Kidney tubule cell (primary cell): ENCODE data around the gene CNOT8.
"Not testable (repeated sequence)": the region's sequence is repeated elsewhere in the genome, so short reads cannot be mapped to it uniquely, and the experiment has no call there.

Experiments
- DNase-seq: peaks from one replicate; pipeline ENCODE4 v3.0.0-alpha.2; 2018; ENCODE audit warnings: low spot score

Gene CNOT8

GRCh38 chr5:154835701-154836052 is 22.8 kb upstream of the CNOT8 start:
- DNase-seq, result not testable (repeated sequence)

GRCh38 chr5:154836225-154836624 is 22.2 kb upstream of the CNOT8 start:
- DNase-seq, result no peak

DNA sequence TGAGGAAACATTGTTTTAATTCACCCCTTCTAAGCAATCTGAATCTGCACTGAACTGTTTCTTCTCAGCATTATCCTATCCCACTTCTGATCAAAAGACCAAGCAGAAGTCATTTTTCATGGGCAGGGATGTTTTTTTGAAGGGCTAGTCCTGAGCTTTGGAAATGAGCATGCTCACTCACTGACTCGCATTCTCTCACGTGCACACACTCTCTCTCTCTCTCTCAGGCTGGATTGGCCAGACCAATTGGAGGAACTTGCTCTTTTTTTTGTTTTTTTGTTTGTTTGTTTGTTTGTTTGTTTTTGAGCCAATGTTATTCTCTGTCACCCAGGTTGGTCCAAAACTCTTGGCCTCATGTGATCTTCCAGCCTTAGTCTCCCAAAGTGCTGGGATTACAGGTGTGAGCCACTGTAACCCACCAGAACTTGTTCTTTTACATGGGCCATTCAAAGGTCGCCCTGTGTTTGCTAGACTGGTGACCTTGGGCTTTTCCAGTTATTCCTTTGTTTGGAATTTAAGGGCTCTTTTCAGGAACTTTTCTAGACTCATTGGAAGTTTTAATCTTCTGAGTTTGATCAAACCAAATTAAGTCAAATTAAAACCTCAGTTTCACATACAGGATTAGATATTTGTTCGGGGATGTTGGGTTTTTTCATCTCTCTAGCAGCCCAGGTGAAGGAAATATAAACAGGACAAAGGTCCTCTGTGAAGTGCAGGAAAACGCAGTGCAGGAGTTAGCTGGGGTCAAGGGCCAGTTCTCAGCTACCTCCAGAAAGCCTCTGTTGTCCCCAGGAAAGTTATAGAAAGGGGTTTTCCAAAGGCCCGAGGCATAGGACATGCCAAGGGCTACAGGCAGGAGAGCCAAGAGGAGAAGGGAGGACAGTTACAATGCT is 21.2 kb upstream of the CNOT8 start:
- DNase-seq, result no peak

- no peak for DNase-seq
Measured at GRCh38 chr5:154840435-154841272, 17.8 kb upstream of the CNOT8 start.

DNA sequence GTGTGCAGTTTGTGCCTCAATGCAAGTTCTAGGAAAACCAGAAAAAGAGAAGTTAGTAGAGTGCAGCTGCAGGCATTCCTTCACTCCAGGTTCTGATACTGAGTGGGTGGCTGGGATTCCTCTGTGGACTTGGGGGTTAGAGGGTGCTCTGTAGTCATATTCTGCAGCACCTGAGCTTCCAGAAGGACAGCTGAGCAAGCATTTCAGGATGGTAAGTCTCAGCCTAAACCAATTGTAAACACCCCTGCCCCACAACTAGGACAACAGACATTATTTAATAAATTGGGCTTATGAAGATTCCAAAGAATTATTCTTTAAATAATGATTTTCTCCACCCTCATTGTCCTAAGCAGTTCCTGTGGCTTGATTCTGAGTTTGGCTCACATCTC is 17.2 kb upstream of the CNOT8 start:
- no peak for DNase-seq

DNA sequence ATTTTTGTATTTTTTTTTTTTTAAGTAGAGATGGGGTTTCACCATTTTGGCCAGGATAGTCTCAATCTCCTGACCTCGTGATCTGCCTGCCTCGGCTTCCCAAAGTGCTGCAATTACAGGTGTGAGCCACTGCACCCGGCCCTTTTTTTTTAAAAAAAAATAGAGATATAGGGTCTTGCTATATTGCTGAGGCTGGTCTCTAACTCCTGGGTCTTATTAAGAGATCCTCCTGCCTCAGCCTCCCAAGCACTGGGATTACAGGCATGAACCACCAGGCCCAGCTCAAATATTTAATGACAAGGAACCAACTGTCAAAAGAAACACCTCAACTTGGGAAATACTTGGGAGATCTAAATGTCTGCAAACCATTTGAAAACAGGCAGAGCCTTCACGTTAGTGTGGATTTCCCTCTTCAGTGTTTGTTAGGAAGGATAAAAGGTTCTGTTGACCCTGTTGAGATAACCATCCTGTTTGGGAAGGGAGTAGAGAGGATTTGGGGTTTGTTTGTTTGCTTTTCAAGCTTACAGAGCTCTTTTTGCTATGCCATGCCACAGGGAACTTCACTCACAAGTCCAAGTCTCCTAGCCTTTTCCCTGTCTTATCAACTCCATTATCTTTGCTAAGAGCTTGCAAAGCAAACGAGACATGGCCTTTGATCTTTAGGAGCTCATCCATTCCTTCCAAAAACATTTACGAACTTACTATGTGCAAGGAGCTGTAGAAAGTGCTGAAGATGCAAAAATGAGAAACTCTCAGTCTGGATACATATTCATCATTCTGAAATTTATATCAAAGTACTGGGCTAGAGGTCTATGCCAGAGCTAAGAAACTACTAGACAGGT is 15.5 kb upstream of the CNOT8 start:
- DNase-seq, result no peak

DNA sequence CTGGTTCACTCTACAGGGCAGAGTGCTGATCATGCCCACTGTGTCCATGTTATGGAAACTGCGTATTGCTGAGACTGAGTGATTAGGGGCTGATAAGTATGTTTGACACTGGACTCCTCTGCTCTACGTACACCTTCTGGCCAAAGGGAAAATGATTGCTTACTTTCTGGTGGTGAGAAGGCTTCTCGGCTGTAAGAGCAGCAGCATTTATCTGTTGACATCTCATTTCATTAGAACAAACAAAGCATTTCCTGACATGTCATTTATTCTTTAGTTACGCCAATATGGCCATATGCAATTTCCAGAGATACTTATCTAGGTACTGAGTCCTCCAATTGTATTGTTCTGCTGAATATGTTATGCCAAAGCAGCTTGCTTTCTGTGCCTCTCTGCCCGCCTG is 13.6 kb upstream of the CNOT8 start:
- DNase-seq, result no peak

GRCh38 chr5:154849264-154849785 is 9.1 kb upstream of the CNOT8 start:
- DNase-seq, result no peak

GRCh38 chr5:154849791-154850201 is 8.6 kb upstream of the CNOT8 start:
- DNase-seq, result no peak

DNA sequence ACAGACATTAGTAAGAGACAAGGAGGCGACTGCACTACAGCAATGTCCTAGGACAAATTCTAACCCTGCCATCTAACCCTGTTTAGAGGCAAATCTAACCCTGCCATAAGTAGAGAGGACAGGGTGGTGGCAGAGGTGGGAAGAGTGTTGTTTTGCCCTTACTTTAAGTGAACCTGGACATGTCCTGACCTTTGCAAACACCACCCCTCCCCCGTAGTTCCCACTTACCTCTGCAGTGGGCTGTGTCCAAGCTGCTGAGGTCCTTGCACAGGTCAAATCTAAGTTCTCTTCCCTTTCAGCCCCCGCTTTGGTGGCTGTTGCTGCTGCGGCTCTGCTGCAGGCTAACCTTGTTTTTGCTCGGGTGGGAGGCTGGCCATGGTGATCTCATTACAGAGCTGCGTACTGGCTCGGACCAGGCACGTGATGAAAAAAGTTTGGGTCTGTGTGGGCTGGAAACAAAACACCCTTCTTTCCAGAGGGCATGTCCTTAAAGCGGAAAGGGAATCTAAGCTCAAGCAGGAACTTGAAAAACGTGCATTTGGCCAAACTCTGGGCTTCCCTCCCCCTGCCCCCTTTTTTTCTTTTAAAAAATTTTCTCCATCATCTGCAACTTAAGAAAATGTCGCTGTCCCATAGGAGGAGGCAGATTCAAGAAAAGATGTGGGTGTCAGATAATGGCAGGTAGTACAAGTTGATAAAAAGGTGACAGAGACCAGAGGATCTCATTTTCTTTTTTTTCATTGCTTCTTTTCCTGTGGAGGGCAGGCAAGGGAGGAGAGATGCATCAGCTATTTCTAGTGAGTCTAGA is 8.0 kb upstream of the CNOT8 start, which contains the start of gene FAXDC2:
Gene FAXDC2, minus strand, starts transcription at position 349 of the 808 bp plus-strand sequence. CDS start 12,425 bp downstream, outside the sequence.
- peak; percentile 35 for DNase-seq

DNA sequence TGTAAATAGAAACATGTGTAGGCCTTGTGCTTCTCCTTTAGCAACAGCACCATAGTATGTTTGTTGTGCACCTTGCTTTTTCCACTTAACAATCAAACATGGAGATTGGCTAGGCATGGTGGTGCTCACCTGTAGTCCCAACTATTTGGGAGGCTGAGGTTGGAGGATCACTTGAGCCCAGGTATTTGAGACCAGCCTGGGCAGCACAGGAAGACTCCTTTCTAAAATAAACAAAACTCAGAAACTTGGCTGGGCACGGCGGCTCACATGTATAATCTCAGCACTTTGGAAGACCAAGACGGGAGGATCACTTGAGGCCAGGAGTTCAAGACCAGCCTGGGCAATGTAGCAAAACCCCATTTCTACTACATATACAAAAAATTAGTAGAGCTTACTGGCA is 7.1 kb upstream of the CNOT8 start:
- no peak for DNase-seq

- peak; percentile 95 for DNase-seq
Measured at GRCh38 chr5:154857530-154858296, 714 bp upstream of the CNOT8 start.

DNA sequence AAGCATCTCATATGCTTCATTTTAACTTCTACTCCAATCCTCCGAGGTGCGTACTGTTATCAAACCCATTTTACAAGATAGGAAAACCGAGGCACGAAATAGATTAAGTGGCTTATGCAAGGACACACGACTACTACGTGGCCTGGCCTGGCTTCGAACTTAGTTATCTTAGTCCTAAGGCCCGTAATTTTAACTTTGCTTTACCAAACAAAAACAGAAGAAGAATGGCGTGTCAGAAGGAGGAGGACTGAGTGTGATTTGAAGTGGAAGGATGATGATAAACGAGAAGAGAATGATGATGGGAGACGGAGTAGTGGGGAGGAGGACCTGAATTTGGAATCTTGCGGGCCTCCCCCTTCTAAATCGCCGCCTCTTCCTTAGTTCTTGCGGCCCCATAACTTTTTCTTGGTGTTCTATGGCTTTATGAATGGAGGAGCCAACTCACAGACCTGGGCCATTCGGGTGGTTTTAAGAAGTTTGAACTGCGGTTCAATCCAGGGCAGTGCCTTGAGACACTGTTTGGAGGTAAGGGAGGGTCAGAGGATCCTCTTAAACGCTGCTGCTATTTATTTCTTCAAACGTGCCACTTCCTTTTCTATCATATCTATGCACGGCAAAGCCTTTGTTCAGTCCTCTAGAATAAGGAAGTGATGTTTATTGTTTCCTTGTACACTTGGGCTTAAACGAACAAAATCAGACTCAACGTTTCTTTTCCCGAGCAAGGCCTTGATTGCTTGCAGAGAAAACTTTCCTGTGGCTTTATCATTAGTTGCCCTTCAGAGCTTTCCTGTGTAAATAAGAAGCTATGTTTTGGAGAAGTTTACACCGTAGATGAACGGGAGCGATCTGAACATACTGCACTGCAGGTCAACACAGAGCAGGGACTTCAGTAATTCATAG is 795 bp downstream of the CNOT8 start:
- peak; percentile 44 for DNase-seq

GRCh38 chr5:154860123-154860522 is 1.7 kb downstream of the CNOT8 start:
- DNase-seq, result peak; percentile 72

GRCh38 chr5:154860765-154861164 is 2.3 kb downstream of the CNOT8 start:
- no peak for DNase-seq

- DNase-seq, result peak; percentile 72
Measured at GRCh38 chr5:154861946-154862345, 3.5 kb downstream of the CNOT8 start.

DNA sequence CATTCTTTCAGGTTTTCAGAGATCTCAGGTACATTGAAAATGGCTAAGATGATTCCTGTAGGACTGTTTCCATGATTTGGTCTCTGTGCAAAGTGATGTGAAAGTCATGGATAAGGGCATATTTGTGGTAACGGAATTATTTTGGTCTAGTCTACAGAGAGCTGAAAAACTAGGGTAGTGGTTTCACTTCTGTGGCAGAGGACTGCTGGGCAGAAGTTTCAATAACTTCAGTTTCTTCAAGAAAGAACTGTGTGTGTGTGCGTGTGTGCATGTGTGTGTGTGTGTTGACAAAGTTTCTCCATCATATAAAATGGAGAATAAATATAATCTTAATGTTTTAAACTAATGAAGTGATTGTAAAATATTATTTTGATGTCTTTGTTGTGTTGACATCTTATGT is 4.3 kb downstream of the CNOT8 start:
- no peak for DNase-seq

DNA sequence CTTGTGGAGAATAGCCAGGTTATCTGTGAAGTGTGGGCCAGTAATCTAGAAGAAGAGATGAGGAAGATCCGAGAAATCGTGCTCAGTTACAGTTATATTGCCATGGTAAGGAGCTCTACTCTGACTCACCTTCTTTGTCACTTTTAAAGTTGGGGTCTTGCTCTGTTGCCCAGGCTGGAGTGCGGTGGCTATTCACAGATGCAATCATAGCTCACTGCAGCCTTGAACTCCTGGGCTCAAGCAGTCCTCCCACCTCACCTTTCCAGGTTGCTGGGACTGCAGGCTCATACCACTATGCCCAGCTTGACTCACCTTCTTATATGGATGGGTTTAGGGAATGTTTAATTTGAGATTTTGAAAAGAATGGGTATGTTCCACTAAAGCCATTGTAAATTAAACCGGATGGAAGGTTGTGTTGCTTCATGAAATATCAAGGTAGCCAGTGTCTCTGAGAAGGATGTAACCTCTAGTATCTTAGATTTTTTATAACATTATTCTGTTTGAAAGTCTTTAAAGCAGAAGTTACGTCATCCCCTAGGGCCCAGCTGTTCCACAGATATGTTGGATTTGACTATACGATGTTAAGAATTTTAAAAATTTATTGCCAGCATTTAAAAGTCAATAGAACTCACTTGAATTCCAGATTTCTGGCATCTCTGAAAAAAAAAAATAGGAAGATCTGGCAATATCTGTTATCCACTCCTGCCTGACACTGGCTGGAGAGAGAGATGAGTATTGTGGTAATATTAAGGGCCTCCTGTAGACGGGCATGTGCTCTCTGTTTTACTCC is 5.1 kb downstream of the CNOT8 start:
- DNase-seq, result no peak
